Stimulated activated CD8-positive, alpha-beta memory T cell treated with anti-CD3 and anti-CD28 coated beads, Interleukin-7, amount 100 ng/mL, for 4 hours (primary cell): ENCODE measurements around the gene PITX2.

Experiments
- DNase-seq, 2 donors: peaks; one replicate each; pipeline ENCODE4 v3.0.0-alpha.2; 2020; ENCODE audit warnings: low read depth in 2 of 2

Gene PITX2

DNA sequence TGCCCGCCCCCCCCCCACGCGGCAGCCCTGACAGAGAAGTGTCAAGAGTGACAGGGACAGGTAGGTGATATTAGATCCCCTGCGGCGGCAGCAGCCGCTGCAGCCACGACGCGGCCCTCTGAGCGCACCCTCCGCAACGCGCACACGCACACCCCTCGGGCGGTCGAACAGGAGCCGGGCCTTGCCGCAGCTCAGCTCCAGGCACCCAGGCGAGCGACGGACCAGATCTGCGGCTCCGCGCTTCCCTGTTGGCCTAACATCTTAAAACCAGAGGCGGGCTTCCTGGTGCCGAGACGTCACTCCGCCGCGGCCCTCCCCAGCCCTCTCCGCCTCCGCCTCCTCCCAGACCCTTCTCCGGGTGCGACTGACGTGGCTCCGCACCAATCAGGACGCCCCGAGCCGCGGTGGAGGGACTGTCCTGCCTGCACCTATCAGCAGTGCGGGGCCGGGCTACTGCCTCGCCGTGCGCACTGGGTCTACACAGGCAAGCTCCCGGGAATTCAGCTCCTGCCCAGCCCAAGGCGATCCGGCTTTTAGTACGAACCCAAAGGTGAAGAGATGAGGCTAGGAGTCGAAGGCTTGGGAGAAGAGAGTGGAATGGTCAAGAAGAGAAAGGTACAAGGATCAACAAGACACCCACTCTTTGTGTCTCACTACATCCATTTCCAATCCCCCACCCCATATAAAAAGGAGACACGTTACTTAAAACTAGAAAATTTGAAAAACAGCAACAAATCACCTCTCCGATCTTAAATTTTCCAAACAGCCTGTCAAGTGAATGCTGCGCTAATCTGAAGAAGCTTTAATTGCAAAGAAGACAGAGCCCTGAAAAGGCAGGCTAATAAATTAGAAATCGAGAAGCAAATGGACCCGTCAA is at the start of gene PITX2:
Gene PITX2 (minus strand): TSS at position 237 of the 877 bp plus-strand sequence. CDS start 617 bp downstream, outside the sequence.
- DNase-seq = peak in 1 of 2 donors; percentile 10

- DNase-seq = no peak
These were observed 48.8 kb upstream of the PITX2 start for GRCh38 chr4:110671679-110672078.

GRCh38 chr4:110669663-110670062 is 46.8 kb upstream of the PITX2 start:
- DNase-seq = no peak

DNA sequence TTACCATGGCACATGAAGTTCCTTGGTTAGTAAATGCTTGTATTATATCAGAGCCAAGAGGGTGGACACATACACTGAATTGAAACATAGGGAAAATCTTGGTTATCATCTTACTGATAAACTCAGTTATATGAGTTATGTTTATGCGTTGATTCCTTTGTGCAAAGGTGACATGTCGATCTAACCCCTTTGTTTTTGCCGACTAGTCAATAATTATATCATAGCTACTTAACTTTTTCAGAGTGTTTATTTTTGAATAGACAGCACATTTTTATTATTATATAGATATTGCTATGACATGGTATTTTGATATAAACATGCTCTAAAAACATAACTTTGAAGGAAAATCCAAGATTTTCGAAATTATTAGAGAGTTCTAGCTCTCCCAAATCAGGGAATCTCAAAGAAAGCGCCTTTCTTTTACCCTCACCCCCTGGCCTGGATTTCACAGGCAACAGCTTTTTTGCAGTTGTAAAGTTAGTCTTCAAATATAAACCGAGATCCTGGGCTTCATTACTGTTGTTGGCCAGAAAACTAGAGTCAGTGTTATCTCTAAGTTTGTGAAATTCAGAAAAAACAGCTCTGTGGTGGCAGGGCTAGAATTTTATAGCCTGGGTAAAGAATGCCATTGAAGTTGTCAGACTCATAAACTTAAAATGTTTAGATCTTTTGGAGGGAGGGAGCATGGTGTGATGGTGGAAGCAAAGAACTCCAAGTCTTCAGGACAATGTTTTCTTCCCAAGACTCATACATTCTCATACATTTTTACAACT is 45.8 kb upstream of the PITX2 start:
- no peak for DNase-seq

- DNase-seq = no peak
These were observed 44.8 kb upstream of the PITX2 start for GRCh38 chr4:110667670-110668069.

GRCh38 chr4:110666030-110666429 is 43.2 kb upstream of the PITX2 start:
- DNase-seq = no peak

GRCh38 chr4:110663738-110664444 is 41.0 kb upstream of the PITX2 start:
- no peak for DNase-seq

DNA sequence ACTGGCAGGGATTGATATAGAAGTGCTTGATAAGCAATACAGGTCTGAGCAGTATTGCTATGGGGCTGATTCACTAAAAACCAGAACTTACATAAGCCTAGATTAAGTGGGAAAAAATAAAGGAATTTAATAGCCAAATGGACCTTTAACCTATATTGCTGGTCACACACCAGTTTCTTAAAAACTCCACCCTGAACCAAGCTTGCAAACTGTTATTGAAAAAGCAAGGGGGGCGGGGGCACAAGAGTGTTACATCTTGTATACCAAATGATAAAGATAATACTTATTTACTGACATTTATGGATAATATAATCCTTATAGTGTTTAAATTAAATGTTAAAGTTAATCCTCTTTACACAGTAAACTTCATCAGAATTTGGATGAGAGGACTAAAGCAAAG is 40.3 kb upstream of the PITX2 start:
- no peak for DNase-seq

DNA sequence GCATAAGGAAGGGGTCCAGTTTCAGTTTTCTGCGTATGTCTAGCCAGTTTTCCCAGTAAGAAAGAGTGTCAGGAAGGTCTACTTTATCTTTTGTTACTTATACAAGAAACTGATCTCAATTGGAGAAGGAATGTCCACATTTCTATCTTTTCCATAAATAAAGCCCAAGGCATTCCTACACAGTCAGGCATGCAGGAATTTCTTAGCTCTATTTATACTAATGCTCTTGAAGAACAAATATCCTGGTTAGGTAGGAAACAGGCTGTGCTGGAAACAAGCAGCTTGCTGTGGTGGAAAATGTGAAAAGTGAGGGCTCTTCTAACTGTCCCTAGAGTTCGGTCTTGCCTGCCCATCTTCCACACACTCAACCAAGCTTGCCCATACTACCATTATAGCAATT is 37.9 kb upstream of the PITX2 start:
- no peak for DNase-seq

DNA sequence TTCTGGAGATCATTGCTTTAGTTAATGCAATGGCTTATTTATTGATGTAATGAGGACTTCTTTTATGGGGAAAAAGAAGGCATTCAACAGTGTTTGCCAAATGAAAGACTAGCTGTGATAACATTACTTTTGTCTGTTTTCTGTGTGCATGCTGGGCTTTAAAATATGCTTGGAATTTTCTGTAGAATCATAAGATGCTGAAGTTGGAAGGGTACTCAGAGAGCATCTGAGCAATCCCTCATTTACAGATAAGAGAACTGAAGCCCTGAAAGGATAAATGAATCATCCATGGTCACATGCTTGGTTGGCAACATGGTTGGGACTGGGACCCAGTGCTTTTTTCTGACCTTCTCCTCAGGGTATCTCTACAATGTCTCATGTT is 31.4 kb upstream of the PITX2 start:
- no peak for DNase-seq

DNA sequence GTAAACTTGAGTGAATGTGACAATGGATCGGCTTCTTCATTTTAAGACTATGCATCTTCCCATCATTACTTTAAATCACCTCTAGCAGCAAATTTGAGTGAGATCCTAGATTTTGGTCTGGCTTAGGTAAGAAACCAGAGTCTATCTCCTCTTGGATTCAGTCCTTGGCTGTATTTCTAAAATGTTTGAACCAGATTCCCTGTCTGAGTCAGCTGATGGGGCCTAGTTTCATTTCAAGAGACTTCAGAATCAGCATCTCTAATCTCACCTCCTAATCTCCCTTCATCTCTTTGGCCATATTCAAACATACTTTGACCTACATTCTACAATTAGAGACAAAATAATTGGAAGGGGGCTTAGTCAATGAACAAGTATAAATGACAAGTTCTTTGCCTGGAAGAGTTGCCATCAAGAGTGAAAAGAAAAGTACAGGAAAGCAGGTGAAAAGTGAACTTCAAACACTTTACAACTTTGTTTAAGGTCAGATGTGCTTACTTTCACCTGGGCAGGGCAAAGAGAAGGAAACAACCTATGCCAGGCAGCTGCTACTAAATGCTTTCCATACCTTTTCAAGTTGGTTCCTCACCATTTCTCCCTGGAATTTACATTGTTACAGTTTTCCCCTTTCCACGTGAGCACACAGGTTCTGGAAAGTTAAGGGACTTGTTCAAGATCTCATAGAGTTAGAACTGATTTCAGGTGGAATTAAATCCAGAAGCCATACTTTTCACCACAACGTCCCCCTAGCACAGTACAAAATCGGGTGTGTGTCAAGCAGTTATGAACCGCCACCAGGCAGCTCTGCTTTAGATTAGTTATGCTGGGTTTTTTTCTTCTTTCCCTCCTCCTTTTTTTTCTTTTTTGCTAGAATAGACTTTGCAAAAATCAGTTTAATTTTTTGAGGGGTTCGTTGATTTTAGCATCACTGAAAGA is 30.7 kb upstream of the PITX2 start:
- no peak for DNase-seq

DNA sequence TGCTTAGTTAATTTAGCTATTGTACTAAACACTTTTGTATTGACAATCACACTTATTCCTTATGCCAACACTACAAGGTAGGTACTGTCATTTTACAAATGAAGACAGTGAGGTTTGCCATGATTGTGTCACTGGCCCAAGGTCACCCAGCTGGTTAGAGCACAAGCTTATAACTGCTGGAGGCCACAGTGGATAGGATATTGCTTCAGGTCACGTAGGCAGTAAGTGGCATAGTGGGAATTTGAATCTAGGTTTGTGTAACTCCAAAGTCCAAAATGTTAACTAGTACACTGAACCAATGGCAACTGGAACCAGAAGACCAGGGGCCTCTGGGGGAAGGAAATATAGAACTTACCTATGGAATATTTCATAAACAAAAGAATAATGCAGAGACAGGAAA is 21.1 kb upstream of the PITX2 start:
- DNase-seq = no peak

- no peak for DNase-seq
These were observed 20.2 kb upstream of the PITX2 start for GRCh38 chr4:110643096-110643495.

GRCh38 chr4:110641218-110641617 is 18.3 kb upstream of the PITX2 start:
- DNase-seq = no peak

- no peak for DNase-seq
These were observed 17.7 kb upstream of the PITX2 start for GRCh38 chr4:110640576-110640975.

DNA sequence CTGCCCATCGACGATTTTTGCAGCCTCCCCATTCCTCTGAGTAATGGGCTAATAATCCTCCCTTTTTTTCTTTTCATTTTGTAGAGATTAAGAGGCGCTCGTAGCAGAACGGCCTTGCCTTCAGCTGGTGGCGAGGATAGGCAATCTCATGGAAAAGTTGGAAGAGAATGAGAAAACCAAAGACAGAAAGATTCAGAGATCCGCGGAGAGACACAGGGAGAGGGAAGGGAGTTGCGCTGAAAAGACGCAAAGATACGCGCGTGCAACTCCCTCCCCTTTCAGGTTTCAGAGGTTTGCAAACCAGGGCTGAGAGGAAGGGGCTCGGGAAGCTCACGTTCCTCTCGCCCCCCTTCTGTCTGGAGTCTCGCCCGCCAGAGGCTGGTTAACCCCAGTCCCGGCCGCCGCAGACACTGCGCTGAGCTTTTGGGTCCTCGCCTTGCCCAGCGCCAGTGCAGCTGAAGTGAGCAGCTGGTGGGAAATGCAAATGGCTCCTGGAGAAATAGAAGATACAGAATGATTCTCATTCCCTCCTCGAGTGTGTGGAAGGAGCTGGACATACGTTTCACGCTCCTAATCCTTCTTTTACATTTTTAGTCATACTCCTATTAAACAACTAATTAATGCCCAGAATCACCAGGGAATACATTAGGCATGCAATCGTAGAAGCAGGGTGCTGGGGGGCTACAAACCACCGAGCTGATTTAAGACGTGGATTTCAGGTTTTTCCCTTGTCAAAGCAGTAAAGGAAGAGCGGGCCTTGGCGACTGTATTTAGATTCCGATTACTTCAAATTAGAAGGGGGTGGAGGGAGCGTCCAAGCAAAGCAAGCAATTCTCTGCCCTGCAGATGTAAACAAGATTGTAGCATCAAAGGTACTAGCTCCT is 16.6 kb upstream of the PITX2 start:
- no peak for DNase-seq

- no peak for DNase-seq
These were observed 15.3 kb upstream of the PITX2 start for GRCh38 chr4:110638089-110638746.

DNA sequence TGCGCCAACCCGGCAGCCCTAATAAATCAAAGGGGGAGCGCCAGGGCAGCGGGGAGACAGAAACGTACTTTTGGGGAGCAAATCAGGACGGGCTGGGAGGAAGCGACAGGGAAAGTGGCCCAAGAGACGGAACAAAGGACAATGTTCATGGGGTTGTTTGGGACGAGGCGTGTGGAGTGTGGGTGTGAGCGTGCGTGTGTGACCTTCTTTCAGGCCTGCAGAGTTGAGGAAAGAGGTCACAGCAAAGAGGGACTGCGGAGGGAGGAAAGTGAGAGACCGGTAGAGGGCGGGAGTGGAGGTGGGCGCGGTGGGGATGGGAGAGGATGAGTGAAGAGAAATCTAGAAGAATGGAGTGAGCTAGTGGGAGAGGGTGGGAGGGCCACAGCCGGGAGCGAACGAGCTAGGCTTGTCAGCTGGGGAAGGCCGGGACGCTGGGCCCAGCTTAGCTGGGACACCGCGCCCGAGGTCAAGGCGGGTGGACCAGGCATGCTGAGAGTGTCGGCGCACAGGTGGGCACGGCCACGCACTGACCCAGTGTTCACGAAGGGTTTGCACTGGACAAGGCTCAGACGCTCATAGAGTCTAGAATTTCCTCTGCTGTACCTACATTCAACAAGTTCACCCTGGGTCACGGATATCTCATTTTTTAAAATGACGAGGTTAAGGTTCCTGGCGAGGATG is 14.7 kb upstream of the PITX2 start:
- DNase-seq = no peak
